Smooth muscle cell (in vitro differentiated cells): ENCODE data around the gene DPCD. TPM values are rescaled to one million over a fixed set of nuclear protein-coding genes. Genes with fewer than 3 reads are reported as not detected.

Experiments
- DNase-seq: peaks from one replicate; lab custom pipeline; 2025; ENCODE audit not compliant: unreplicated experiment; lab: John Stamatoyannopoulos, UW
- H2AFZ ChIP-seq: fragments of 200-600 bp; sonication (generic); 2 replicates; pipeline ENCODE4 v1.6.0; 2016; ENCODE audit warnings: antibody characterized with exemption, low read depth, mild to moderate bottlenecking
- H3F3A ChIP-seq: fragments of 200-600 bp; sonication (generic); 2 replicates; pipeline ENCODE4 v1.6.0; 2017; ENCODE audit warnings: antibody characterized with exemption, low read depth
- H3K27ac ChIP-seq: fragments of 200-600 bp; sonication (generic); 2 replicates; pipeline ENCODE4 v1.5.1; 2016; ENCODE audit warnings: low read depth, mild to moderate bottlenecking
- H3K27me3 ChIP-seq: fragments of 200-600 bp; sonication (generic); 2 replicates; pipeline ENCODE4 v1.6.1; 2016; ENCODE audit warnings: low read depth, mild to moderate bottlenecking
- H3K36me3 ChIP-seq: fragments of 200-600 bp; sonication (generic); 2 replicates; pipeline ENCODE4 v1.5.1; 2016; ENCODE audit warnings: low read depth
- H3K4me1 ChIP-seq: fragments of 200-600 bp; sonication (generic); 2 replicates; pipeline ENCODE4 v1.5.1; 2016; ENCODE audit warnings: low read depth
- H3K4me2 ChIP-seq: fragments of 200-600 bp; sonication (generic); 2 replicates; pipeline ENCODE4 v1.6.0; 2016; ENCODE audit warnings: mild to moderate bottlenecking
- H3K4me3 ChIP-seq: fragments of 200-600 bp; sonication (generic); 2 replicates; pipeline ENCODE4 v1.5.1; 2016; ENCODE audit warnings: mild to moderate bottlenecking
- H3K79me2 ChIP-seq: fragments of 200-600 bp; sonication (generic); 2 replicates; pipeline ENCODE4 v1.6.0; 2016; ENCODE audit warnings: low read depth, mild to moderate bottlenecking
- H3K9ac ChIP-seq: fragments of 200-600 bp; sonication (generic); 2 replicates; pipeline ENCODE4 v1.6.0; 2016; ENCODE audit warnings: low read depth
- H3K9me3 ChIP-seq: fragments of 200-600 bp; sonication (generic); replicated peaks from 2 replicates; pipeline ENCODE4 v1.5.1; 2016; ENCODE audit warnings: low read depth
- H4K20me1 ChIP-seq: fragments of 200-600 bp; sonication (generic); 2 replicates; pipeline ENCODE4 v1.6.0; 2016; ENCODE audit warnings: low read depth
- CTCF ChIP-seq: fragments of 200-600 bp; sonication (generic); IDR thresholded peaks from 2 replicates; pipeline ENCODE4 v1.5.1; 2017; ENCODE audit warnings: borderline replicate concordance, mild to moderate bottlenecking, antibody characterized with exemption; ENCODE audit not compliant: insufficient read depth, poor library complexity, severe bottlenecking
- WGBS: methylation state at CpG from one replicate; pipeline ENCODE4 v1.1.7; 2016; ENCODE audit warnings: low lambda C conversion rate; 5-methylcytosine and 5-hydroxymethylcytosine counted together
- polyA plus RNA-seq: library from polyadenylated mRNA; unstranded; fragments of >200 nt; fragmentation: Nextera tagmentation; extraction: Ambion mirVana; gene quantifications from 2 replicates; pipeline ENCODE4 v1.2.1, GENCODE V29; 2016
- total RNA-seq: library from RNA; depleted of rRNA; stranded (reverse); fragments of >200 nt; gene quantifications from 2 replicates; pipeline ENCODE4 v1.2.3, GENCODE V29; 2014

Gene DPCD
- total and polyA plus RNA-seq, 2 experiments from 2014 or later: 116 to 150 TPM

- no peaks in the 10 kb centered on the region for H4K20me1 ChIP-seq
- peaks cover 13% of the 10 kb centered on the region for H3K4me1 ChIP-seq
- WGBS: 94% methylated on average over 25 of the region's 25 CpGs
- no peak overlapping the region for H3K4me2 ChIP-seq
- H3K4me3 ChIP-seq: no peak overlapping the region
- no peaks in the 10 kb centered on the region for H3K9me3 ChIP-seq
- TF ChIP-seq CTCF: no peak
- H3F3A ChIP-seq: no peaks in the 10 kb centered on the region
- no peak overlapping the region for H2AFZ ChIP-seq
- no peak overlapping the region for H3K27ac ChIP-seq
- no peak for DNase-seq
- H3K27me3 ChIP-seq: peaks cover 8% of the 10 kb centered on the region
- H3K36me3 ChIP-seq: no peaks in the 10 kb centered on the region
- H3K79me2 ChIP-seq: no peaks in the 10 kb centered on the region
- H3K9ac ChIP-seq: no peak overlapping the region
Measured at GRCh38 chr10:101573885-101574753, 14.0 kb upstream of the DPCD start.

- no peaks in the 10 kb centered on the region for H3K27me3 ChIP-seq
- no peaks in the 10 kb centered on the region for H4K20me1 ChIP-seq
- no peak overlapping the region for H3K4me2 ChIP-seq
- no peaks in the 10 kb centered on the region for H3K36me3 ChIP-seq
- no peaks in the 10 kb centered on the region for H3F3A ChIP-seq
- no peak overlapping the region for H3K27ac ChIP-seq
- no peak overlapping the region for H2AFZ ChIP-seq
- peaks cover 6% of the 10 kb centered on the region for H3K4me1 ChIP-seq
- H3K4me3 ChIP-seq: no peak overlapping the region
- WGBS: 92% methylated on average over 3 of the region's 3 CpGs
- no peak overlapping the region for H3K9ac ChIP-seq
- TF ChIP-seq CTCF: no peak
- H3K9me3 ChIP-seq: no peaks in the 10 kb centered on the region
- no peaks in the 10 kb centered on the region for H3K79me2 ChIP-seq
- no peak for DNase-seq
Measured at GRCh38 chr10:101575091-101575490, 13.0 kb upstream of the DPCD start.

- no peaks in the 10 kb centered on the region for H3K27me3 ChIP-seq
- no peak overlapping the region for H3K9ac ChIP-seq
- no peak for TF ChIP-seq CTCF
- WGBS: 92% methylated on average over 7 of the region's 7 CpGs
- H3K27ac ChIP-seq: no peak overlapping the region
- H3K4me3 ChIP-seq: no peak overlapping the region
- no peaks in the 10 kb centered on the region for H4K20me1 ChIP-seq
- peaks cover 2% of the 10 kb centered on the region for H3K4me1 ChIP-seq
- no peaks in the 10 kb centered on the region for H3K9me3 ChIP-seq
- no peak for DNase-seq
- H3F3A ChIP-seq: no peaks in the 10 kb centered on the region
- H2AFZ ChIP-seq: no peak overlapping the region
- H3K4me2 ChIP-seq: no peak overlapping the region
- H3K79me2 ChIP-seq: no peaks in the 10 kb centered on the region
- H3K36me3 ChIP-seq: no peaks in the 10 kb centered on the region
Measured at GRCh38 chr10:101575580-101576210, 12.4 kb upstream of the DPCD start.
